HG02981 (cell line): ENCODE measurements around the gene ACBD3.

ENCODE experiments used
- ATAC-seq: cut with Tn5 transposase; IDR thresholded peaks from one replicate; pipeline ENCODE4 v1.9.1; 2021; ENCODE audit warnings: mild to moderate bottlenecking, moderate library complexity; ENCODE audit not compliant: unreplicated experiment

Gene ACBD3

DNA sequence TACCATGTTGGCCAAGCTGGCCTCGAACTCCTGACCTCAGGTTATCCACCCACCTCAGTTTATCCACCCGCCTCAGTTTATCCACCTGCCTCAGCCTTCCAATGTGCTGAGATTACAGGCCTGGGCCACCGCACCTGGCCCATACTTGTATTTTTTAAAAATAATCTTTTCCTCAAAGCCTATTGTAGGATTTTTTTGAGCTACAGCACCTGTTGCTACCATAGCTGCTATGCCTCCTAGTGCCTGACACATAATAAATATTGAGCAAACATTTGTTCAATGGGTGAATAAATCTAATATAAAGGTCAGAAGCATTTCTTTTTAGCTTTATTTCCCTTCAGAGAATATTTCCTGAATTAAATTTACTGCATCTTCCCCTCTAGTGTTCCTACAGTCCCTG lies 15.7 kb upstream of the ACBD3 start:
- ATAC-seq = no peak

DNA sequence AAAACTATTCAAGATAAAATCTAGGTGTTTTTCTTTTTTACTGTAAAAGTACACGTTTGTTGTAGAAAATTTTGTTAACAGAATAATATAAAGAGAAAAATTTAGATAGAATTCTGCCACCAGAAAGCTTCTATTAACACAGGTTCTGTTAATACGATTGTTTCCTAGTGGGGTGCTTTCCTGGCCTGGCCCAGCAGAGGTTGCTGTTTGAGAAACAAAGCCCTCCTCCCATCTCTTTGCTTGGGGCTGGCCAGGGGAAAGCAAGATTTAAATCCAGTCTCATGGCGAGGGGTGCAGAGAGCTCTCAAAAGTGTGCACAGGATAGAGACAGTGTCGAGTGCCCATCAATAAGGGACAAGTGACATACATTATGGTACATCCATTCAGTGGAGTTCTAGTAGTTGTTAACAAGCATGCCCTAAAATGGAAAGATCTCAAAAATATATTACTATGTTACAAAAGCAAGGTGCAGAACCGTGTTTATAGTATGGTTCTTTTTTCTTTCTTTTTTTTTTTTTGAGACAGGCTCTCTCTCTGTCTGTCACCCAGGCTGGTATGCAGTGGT lies 14.6 kb upstream of the ACBD3 start:
- ATAC-seq = no peak

DNA sequence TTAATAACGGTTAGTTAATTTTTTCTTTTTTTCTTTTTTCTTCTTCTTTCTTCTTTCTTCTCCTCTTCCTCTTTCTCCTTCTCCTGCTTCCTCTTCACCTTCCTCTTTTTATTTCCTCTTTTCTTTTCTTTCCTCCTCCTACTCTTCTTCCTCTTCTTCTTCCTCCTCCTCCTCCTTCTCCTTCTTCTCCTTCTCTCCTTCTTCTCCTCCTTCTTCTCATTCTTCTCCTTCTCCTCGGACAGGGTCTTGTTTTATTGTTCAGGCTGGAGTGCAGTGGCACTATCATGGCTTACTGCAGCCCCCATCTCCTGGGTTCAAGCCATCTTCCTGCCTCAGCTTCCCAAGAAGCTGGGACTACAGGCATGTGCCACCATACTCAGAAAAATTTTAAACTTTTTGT lies 13.4 kb upstream of the ACBD3 start:
- ATAC-seq = no peak

DNA sequence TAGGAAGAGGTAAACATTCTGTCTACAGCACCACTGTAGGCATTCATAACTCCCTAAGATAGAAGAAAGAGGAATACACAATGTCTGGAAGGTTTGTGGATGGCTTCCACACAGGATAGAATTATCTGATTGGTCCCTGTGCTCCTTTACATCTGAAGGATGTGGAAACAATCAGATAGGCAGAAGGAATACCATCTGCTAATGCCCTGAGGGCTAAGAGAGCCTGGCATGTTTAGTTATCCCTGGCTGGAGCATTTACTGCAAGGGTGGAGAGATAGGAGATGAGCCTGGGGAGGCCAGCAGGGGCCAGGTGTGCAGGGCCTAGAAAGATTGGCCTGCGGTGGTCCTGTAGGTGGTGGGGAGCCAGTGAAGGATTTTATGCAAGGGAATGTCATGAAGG lies 8.6 kb upstream of the ACBD3 start:
- ATAC-seq = no peak

DNA sequence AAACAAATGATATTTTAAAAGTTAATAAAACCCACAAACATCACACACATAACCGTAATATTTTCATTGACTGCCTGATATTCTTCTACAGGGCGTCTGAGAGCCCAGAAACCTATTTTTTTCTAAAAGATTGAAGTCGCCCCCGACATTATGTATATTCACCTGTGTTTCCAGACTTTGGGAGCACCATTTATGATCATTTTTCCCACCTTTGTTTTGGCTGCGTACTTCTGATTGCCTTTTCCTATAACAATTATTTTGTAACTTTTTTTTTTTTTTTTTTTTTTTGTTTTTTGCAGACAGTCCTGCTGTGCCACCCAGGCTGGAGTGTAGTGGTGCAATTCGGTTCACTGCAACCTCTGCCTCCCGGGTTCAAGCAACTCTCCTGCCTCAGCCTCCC lies 839 bp upstream of the ACBD3 start:
- no peak for ATAC-seq

DNA sequence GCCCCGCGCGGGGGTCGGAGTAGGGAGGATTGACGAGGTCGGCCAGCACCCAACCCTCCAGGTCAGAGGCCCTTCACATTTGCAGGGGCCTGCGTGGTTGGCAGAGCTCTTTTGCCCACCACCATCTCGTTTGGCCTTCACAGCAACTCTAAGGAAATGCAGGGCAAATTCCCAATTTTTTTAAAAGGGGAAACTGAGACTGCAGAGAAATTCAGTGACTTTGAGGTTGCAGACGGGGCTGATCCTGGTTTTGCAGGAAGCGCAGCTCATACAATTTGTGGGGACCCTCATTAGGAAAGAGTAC lies 430 bp upstream of the ACBD3 start:
- ATAC-seq = no peak

DNA sequence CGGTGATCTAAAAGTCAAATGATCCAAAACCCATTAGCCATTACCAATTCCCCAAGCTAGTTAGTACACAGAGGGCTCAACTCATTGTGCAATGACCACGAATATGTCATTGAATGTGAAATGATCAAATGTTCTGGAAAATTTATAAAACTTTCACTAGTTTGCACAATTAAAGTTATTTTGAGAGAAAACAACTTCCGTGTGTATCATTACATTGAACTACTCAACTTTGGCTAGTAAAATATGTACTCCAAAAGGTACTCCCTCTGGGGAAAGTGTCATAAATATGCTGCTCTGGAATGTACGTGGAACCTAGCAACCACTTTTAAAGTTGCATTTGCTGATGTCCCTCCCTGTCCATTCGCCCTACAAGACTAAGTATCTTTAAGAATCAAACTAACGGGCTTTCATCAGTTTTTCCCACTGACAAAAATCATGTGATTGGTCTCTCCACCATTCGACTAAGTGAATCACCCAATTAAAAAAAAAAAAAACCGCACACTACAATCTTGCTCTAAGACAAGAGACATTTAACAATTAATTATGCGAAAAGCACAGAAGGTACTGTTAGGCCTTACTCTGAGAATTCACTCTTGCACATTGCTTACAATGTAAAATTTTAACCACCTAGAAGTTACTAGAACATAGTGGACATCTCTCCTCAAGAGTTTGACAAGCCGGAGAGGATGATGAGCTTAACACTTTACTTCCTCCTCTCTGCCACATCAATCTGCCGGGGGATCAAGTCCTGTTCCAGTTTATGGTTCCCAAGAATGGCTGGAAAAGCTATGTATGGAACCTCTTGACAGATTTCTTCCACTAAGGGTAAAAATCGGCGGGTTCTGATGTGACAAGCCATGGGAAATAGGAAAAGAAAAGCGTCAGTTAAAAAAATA lies 1.2 kb downstream of the ACBD3 start:
- no peak for ATAC-seq

DNA sequence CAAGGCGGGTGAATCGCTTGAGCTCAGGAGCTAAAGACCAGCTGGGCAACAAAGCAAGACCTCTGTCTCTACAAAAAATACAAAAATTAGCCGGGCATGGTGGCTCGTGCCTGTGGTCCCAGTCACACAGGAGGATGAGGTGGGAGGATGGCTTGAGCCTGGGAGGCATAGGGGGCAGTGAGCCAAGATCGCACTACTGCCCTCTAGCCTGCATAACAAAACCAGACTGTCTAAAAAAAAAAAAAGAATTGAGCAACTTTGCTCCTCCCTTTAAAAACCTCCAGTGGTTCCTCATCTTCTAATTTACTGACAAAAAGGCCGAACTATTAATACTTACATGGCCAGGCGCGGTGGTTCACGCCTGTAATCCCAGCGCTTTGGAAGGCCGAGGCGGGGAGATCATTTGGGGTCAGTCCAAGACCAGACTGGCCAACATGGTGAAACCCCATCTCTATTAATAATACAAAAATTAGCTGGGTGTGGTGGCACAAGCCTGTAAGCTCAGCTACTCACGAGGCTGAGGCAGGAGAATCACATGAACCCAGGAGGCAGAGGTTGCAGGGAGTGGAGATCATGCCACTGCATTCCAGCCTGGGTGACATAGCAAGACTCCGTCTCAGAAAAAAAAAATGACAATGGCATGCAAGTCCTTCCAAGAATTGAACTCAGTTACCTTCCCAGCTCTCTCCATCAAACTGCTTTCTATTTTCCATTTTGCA lies 4.4 kb downstream of the ACBD3 start:
- ATAC-seq = no peak

DNA sequence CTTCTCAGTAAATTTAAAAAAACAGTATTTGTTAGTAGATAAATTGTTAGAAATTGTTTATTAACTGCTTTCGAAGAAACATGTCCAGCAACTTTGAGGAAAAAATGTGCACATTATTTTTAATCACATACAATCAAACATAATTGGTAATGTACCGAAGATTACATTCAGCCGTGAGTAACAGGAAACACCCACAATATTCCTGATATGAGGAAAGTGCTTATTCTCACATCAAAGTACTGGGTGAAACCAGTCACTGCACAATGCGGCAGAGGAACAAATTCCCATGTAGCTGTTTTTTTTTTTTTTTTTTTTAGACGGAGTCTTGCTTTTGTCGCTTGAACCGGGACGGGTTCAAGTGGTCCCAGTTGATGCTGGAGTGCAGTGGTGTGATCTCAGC lies 9.7 kb downstream of the ACBD3 start:
- no peak for ATAC-seq

DNA sequence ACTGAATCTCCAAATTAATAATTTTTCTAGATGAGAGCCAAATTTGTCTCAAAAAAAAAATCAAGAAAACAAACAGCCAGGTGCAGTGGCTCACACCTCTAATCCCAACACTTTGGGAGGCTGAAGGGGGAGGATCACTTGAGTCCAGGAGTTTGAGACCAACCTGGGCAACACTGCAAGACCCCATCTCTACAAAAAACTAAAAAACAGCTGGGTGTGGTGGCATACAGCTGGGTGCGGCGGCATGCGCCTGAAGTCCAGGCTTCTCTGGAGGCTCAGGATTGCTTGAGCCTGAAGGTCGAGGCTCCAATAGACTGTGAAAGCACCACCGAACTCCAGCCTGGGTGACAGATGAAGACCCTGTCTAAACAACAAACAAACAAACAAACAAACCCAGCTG lies 14.0 kb downstream of the ACBD3 start:
- ATAC-seq = no peak

DNA sequence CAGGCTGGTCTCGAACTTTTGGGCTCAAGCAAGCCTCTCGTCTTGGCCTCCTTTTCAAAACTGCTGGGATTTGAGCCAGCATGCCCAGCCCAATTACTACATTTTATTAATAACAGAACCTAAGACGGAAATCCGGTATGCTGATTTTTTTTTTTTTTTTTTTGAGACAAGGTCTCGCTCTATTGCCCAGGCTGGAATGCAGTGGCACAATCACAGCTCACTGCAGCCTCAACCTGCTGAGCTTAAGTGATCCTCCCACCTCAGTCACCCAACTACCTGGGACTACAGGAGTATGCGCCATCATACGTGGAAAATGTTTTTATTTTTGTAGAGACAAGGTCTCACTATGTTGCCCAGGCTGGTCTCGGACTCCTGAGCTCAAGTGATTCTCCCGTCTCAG lies 20.2 kb downstream of the ACBD3 start:
- no peak for ATAC-seq

DNA sequence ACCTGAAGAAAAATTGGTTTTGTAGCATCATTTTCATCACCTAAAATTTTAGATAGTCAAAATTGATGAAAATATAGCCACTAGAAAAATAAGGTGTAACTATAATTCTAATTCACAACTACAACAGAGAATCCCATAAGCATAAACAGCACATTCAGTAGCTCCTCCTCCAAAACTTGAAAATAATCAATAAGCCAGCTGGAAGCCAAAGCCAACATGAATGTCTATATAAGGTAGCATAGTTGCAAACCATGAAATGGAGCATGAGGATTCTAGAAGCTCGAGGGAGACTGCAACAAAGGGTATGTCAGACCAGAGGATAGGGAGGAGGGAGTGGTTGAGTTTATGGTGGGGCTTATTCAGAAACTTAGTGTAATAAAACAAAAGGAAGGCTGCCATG lies 22.4 kb downstream of the ACBD3 start:
- no peak for ATAC-seq

DNA sequence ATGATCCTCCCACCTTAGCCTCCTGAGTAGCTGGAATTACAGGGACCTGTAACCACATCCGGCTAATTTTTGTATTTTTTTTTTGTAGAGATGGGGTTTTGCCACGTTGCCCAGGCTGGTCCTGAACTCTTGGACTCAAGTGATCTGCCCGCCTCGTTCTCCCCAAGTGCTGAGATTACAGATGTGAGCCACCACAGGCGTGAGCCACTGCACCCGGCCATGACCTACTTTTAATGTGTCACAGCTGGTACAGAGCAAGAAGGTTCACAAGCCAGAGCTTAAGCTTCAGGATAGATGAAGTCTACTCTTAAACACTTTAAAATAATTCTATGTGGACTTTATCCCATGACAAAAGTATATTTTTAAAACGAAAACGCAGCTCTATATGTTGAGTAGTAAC lies 23.6 kb downstream of the ACBD3 start:
- ATAC-seq = no peak

DNA sequence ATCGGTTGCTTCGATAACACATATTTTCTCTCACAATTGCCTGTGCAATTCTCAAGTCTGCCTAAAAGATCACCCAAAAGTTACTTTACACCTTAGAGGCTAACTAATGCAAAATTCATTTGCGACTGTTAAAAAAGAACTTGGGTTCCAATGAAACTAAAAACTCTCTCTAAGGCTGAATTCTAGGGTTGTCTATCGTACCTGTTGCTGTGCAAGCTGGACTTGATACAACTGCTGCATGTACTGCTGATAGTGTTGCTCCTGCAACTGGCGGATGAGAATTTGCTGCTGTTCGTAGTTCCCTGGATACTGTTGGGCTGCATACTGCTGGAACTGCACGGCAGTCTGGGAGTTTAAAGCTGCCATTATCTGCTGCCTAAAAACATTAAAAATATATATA lies 27.6 kb downstream of the ACBD3 start:
- no peak for ATAC-seq

DNA sequence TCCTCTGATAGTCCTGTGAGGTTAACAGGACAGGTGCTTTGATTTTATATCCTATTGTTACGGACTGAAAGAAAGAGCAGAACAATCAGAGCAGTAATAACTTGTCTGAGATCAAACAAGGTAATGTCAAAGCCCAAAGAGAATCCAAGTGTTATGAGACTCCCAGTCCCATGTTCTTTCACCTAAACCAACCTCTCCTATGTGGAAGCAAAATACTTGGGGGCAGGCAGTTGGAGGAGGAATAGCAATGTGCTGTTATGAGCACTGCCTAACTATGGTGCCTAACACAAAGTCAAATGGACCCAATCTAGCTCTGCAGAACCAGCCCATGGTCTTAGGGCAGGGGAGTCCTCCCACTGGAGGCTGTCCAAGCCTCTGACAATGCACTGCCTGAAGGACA lies 28.1 kb downstream of the ACBD3 start:
- ATAC-seq = no peak

DNA sequence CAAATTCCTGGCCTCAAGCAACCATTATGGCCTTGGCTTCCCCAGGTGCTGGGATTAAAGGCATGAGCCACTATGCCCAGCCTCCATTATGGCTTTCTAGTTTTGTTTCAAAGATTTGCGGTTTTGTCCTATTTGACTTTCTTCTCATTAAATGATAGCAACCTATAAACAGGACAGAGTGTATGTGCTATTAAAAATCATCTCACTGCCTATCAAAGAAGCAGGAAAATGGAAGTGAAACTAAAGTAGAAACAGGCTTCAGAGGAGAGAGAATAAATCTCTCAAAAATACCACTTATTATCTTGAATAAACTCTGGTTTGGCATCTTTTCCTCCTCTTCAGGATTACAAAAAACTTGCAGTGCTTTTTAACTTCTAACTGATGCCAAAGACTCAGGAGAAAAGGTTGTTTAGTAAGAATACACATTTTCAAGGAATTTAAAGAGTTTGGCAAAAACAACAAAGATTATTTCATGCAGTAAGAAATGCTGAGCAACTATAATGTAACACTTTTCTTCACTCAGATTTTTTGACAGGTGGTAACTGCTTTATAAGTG lies 28.7 kb downstream of the ACBD3 start:
- ATAC-seq = no peak

DNA sequence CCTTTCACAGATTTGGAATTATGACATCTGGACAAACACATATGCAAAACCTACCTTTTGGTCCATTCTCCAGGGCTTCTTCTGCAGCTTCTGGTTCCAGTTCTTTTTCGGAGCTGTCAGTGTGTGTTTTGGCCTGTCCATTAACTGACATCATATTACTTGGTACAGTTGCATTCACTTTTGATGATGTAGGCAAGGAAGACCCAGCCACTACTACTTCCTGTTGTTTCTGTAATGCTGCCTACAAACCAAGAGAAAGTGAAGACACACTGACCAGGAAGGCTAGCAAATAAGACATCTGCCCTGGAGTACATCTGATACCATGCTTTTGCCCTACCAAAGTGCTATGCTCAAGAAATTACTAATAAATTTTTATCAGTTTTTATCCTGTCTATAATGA lies 31.9 kb downstream of the ACBD3 start:
- no peak for ATAC-seq

DNA sequence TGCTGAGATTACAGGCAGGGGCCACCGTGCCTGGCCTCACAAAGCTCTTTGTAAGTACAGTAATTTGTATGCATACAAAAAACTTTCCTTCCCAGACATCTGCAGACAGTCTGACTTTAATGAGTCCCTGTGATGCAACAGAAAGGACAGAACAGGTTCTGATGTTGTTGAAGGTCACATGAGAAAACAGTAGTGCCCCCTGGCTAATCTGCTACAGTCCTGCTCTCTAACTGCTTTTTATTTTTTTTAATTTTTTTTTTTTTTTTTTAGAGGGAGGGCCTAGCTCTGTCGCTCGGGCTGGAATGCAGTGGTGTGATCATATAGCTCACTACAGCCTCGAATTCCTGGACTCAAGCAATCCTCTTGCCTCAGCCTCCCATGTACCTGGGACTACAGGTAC lies 36.7 kb downstream of the ACBD3 start:
- ATAC-seq = no peak

DNA sequence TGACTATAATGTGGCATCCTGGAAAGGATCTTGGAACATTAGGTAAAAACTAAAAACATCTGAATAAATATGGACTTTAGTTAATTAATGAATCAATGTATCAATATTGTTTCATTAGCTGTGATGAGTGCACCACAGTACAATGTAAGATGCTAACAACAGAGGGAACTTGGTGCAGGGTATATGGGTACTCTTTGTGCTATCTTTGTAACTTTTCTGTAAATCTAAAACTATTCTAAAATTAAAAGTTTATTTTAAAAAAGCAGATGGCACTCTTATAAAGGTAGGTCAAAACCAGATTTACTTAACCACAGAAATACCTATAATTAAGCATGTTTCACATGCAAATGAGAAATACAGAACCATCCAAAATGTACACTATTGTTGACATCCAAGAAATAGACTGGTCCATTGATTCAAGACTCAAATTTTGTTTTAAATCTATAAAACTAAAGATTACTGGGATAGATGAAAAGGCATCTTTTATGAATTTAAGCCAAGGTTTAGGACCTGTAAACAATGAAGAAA lies 38.4 kb downstream of the ACBD3 start:
- no peak for ATAC-seq

DNA sequence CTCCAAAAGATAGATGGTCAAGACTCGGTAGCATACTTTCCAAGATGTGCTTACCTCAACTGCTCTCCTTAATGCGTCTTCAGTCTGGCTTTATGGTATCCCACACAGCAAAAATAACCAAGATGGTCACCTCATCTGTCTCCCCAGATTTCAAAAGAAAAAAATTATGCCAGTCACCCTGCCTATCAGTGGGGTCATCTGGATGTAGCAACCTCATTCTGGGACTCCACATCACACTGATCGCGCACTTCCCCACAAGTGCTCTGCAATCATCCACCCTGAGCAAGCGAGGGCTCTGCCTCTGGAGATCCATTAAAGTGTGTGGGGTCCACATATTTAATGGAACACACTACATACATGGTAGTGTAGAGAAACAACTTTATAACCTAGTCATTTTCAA lies 42.5 kb downstream of the ACBD3 start:
- no peak for ATAC-seq

DNA sequence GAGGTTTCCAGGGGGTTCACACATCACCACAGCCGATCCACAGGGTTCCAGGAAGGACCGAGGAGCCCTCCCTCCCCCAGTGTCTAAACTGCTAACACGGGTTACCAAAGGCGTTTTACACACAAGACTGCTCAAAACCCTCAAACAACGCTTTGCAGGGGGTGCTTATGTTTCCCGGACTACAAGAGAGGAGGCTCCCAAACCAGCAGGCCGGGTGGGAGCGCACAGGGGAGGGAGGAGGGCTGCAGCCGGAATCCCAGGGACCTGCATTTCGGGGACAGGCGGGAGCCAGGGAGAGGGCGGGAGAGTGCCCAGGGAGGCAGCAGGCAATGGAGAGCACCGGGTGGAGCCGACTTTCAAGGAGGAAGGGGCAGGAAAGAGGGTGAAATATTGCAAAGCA lies 50.8 kb downstream of the ACBD3 start:
- no peak for ATAC-seq
